Embryonic facial prominence (tissue), 1 donor: Measurements from ENCODE around the gene PIP5K1C.

Experiments
- DNase-seq: peaks from one replicate; pipeline ENCODE4 v3.0.0-alpha.2; 2016; ENCODE audit errors: extremely low spot score

PIP5K1C gene

DNA sequence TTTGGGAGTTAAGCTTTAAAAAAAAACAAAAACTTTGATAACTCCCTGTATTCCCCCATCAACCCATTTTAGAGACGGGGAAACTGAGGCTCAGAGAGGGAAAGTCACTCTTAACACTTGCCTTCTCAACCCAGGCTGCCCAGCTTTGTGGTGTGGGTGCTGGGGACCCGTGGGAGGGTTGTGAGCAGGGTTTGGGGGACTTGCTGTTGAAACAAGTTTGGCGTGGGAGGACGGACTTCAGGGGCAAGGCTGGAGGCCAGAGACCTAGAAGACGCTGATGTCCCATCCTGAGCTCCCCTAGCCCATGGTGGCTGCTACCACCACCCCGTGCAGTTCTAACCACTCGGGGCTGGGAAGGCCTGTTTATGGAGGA is 72.9 kb downstream of the PIP5K1C start:
- no peak for DNase-seq

DNA sequence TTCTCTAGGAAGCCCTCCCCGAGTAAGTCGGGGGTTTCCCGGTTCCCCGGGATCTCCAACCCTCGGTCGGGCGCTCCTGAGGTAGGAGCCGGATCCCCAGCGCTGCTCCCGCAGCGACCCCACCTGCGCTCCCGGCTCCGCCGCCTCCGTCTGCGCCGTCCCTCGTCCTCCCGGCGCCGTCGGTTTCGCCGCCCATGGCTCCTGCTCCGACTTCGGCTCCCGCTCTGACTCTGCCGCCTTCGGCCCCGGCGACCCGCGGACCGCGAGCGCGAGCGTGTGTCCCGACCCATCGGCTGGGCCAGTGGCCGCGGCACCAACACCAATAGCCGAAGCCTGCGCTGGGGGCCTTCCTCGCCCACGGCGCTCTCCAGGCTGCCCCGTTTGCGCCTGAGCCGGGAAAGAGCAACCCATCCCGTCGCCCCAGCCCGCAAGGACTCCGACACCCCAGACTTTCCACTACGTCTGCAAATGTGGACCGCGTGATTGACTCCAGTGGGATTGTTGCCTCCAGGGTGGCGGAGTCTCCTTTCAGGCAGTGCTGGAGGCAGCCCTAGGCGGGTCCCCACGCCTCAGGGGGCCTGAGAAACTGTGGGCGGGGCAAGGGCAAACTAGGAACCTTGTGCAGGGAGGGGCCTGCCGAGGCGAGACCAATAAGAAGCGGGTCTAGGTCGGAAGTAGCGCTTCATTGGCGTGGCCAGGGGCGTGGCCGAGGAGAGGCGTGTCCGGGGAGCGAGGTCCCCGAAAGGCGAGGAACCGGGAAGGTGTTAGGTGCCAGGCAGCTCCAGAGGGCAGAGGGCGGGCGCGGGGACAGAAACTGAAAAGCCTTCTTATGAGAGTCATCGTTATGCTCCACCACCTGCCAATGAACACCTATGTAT is 73.6 kb downstream of the PIP5K1C start, which contains the start of gene CACTIN:
CACTIN (minus strand) TSS at position 318 of the 878 bp plus-strand sequence; CDS start at position 290, 28 bp downstream.
- peak; percentile 97 for DNase-seq

DNA sequence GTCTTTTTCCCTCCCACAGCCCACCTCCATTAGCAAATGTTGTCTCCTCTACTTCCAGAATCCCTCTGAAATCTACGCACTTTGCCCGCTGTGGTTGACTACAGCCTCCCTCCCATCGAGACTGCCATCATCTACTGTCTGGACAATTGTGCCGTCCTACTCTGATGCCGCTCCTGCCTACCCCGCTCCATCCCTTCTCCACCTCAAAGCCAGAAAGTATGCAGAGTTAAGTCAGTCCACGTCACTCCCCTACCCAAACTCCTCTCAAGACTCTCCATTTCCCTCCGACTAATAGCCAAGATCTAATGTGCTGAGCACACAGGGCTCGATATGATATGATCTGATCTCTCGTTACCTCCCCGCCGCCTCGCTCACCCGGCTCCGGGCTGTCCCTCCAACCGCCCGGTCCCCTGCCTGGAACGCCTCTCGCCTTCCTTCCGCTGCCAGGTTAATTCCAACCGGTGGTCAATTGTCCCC is 74.2 kb downstream of the PIP5K1C start:
- DNase-seq = no peak

DNA sequence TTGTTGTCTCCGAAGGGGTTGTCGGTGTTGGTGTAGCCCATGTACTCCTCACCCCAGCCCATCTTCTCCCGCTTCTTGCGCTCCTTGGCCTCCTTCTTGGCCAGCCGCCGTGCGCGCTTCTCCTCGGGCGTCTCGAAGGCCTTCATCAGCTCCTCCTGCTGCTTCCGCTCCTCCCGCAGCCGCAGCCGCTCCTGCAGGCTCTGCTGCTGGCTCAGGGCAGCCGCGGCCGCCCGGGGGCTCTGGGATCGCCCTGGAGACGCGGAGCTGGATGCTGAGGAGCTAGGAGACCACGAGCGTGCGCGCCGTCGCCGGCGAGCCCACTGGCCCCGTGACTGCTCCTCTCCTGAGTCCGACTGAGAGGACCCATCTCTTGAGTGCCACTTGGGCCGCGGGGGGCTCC is 76.6 kb downstream of the PIP5K1C start:
- no peak for DNase-seq

DNA sequence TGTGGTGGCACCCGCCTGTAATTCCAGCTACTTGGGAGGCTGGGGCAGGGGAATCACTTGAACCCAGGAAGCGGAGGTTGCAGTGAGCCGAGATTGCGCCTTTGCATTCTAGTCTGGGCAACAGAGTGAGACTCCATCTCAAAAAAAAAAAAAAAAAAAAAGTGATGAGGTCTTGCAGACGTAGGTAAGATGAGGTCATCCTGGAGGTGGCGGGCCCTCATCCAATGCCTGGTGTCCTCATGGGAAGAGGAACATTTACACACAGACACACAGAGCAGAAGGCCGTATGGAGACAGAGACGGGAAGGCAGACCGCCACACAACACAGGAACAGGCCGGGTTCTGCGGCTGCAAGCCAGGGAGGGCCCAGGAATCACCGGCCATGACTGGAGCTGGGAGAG is 78.0 kb downstream of the PIP5K1C start:
- no peak for DNase-seq

DNA sequence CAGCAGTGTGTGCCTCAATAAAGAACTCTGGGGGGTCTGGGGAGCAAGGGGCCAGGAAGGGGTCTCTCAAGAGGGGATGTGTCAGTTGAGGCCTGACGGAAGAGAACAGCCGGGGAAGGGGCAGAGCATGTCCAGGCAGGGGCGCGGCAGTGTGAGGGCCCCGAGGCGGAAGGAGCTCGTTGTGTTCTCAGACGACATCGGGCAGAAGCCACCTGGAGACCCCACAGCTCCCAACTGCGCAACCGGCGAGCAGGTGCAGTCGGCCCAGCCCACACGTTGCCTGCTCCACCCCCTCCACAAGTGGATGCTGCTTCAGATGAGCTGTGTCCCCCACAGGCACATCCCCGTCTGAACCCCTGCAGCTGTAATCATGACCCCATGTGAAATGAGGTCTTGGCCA is 78.6 kb downstream of the PIP5K1C start:
- no peak for DNase-seq

DNA sequence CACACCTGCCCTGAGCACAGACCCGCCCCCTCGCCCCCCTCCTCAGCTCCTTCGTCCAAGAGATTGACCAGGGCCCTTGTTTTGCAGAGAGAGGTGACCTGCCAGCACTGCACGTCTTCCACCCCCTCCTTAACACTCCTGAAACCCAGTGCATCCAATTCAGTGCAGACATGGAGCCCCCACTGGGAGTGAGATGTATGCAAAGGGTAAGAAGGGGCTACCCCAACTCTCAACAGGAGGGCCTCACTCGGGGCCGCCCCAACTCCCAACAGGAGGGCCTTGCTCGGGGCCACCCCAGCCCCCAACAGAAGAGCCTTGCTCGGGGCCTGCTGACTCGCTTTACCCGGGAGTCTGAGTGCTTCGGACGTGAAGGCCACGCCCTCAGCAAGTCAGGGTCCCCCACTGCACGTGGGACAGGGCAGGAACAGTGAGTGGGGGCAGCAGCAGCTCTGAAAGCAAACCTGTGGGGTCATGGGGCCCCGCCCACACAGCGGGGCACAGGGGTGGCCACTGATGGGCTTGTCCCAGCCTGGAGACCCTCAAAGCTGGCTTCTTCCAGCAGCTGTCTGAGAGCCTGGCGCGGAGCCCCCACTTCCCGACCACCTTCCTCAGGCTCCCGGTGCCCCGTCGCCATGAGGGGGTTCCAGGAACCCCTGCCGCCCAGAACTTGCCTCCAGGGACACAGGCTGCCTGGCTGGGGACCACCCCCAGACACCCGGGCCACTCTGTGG is 79.3 kb downstream of the PIP5K1C start:
- DNase-seq = no peak

DNA sequence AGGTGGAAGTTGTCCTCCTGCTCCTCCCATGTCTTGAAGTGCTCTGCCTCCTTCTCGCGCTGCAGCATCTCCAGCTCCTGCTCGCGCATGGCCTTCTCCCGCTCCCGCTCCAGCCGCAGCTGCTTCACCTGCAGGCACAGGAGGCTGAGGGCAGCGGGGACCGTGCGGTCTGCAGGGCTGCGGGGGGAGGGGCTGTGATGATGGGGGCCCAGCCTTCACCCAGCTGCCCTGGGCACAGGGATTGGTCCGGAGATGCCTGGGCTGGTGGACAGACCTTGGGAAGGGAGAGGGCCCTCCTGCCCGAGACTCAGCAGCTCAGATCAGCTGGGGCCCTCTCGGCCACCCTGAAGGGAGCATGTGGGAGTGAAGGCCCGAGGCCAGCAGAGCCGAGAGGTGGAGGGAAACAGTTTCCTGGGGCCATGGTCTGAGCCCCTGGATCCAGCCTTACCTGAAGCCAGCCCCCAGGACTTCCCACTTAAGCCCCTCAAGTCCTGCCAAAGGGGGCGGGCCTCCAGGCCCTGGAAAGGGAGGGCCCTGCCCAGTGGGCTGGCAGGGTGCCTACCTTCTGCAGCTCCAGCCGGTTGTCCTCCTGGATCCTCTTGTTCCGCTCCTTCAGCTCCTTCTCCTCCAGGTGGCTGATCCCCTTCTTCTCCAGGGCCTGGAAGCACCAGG is 80.0 kb downstream of the PIP5K1C start:
- no peak for DNase-seq

DNA sequence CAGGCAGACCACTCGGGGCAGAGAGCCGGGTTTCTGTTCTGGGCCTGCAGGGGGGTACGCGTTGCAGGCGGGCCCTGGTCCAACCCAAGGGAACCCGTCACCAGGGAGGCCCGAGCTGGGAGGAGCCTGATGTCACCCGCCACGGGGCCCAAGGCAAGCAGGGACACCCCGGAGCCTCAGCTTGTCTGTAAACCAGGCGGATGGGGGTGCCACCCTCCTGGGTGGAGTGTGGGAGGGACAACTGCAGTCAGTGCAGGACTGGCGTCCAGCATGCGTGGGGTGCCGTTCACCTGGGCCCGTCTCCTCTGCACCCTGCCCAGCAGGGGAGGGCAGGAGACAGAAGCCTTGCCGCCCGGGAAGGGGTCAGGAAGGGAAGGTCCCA is 80.6 kb downstream of the PIP5K1C start:
- DNase-seq = no peak

DNA sequence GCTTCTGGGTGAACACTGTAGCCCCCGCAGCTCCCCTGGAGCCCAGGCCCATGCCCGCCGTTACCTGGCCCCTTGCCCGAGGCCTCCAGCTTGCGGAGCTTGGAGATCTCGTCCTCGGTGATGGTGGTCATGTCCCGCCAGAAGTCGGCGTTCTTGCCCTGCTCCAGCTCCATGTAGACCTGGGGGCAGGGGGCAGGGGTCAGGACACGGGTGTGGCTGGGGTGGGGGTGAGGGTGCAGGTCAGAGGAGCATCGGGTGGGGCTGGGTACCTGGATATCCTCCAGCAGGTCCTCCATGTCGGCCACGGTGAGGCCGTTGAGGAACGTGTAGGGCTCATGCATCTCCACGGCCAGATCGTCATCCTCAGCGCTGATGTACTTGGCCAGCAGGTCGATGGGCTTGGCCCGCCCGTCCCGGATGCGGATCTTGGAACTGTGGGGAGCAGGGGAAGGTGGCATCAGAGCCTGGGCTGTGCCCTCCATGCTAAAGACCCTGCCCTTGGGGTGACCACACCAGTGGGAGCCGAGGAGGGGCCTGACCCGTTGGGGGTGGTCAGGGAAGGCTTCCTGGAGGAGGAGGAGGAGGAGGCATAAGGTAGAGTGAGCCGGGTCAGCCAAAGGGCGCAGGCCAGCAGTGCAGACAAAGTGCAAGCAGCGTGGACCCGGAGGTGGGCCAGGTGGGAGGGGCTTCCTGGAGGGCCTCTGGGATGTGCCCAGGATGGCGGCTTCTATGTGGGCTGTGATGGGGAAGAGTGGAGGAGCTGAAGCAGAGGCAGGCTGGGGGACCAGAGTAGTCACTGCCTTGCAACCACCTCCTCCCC is 81.2 kb downstream of the PIP5K1C start:
- DNase-seq = no peak

DNA sequence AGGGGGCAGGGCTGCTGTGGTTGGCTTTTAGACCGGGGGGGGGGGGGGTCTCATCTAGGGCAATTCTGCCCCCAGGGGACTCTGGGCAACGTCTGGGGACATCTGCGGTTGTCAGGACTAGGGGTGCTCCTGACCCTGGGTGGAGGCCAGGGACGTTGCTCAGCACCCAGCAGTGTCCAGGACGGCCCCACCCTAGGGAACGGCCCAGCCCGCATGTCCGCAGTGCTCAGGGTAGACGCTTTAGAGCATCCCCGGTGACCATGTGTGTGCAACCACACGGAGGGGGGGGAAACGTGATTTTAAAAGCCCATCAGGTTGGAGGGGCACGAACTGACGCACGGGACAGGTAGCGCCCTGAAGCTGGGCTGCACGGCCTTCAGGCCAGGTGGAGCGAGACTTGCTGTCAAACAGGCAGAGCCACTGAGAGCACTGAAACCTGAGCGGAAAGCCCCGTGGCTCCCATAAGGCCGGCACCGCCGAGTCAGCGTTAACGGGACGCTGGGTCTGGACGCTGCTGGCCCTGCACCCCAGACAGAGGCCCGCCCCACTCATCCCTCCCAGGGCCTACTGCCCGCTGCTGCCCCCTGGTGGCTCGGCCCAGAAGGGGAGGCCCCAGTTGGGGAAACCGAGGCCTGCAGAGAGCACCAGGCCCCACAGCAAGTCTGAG is 82.0 kb downstream of the PIP5K1C start:
- no peak for DNase-seq

DNA sequence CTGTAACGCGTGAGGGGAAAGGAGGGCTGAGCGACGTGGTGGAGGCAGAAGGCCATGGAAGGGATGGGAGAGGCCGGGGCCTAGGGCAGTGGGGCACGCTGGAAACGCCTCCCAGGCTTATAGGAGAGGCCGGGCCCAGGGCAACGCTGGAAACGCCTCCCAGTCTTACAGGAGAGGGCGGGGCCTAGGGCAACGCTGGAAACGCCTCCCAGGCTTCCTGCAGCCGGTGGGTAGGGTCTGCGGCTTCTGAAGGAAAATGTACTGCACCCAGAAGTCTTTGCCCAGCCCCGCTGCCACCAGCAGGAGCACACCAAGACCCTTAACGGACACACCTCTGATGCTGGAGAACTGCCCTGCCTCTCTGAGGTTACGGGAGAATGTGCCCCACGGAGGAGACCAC is 82.8 kb downstream of the PIP5K1C start:
- no peak for DNase-seq

DNA sequence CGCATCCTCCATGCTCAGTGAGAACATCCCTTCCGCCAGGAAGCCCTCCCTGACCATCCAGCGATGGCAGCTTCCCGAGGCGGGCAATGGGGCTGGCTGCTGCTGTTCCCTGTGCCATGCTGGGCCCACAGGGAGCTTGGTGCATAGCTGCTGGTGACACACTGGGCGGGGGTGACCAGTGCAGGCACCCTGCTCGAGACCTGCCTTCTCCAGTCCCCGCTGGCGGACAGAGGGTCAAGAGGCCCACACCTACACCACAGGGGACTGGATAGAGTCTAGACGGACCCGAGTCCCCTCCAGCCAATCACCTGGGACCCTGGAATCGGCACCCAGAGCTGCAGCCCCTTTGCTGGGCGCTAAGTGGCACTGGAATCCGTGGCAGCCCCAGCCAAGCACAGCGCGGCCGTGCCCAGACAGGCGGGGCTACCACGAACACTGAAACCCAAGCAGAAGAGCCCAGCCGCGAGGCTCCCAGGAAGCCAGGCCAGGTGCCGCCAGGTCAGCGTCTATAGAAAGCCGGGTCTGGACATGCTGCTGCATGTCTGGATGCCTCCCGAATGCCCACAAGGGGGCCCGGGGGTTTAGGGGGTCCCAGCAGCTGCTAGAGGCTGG is 84.6 kb downstream of the PIP5K1C start:
- DNase-seq = no peak

DNA sequence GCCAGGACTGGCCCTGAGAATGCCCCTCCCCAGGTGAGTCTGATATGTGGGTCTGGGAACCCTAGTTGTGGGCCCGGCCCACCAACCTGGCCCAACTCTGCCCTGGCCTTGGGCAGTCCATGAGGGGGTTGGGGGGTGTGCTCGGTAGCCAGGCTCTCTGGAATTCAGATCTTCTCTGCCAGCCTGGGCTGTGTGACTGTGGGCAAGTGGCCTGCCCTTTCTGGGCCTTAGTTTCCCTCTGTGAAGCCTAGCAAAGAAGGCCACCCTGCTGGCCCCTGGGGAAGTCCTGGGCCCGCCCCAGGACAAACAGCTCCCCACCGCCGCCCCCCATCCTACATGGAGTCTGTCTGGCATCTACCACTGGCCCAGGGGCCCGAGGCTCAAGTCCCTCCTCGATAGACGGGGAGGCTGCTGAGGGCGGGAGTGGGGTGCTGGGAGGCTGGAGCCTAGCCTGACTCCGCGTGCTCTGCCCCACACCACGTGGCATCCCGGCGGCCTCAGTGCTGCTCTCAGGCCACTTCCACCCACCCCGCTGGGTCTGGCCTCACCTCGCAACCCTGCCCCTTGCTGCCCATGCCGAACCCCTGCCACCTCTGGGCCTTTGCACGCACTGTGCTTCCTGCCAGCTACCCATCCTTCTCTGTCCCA is 85.3 kb downstream of the PIP5K1C start:
- DNase-seq = no peak

DNA sequence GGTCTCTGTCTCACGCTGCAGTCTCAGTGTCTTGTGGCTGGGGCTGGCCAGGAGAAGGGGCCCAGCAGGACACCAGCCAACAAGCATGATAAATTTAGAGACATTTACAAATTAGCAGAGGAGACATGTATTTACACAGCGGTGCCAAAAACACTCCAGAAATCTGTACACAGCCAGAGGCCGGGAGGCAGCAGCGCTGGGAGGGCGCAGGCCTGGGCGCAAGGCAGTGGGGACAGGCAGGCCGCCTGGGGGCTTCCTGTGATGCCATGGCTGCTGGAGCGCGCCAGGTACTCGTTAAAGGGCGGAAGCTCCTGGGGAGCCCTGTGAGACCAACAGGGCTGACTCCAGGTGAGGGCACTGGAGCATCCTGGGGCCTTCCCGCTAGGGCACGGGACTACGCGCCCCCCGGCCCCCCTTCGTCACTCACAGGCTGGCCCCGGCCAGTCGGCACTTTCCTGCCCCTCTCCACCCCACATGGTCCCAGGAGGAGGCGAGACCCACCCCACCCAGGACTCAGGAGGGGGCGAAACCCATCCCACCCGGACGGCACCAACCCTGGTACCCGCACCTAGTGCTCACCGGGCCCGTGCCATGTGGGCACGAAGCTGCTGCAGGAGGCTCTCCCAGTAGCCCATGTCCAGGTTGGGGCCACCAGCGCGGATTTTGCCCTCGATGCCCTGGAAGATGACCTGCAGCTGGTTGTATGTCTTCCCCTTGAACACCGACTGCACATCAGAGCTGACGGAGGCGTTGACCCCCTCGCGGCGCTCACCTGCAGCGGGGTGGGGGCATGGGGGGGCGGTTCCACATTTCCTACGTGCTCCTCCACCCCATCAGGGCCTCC is 86.2 kb downstream of the PIP5K1C start:
- DNase-seq = no peak

DNA sequence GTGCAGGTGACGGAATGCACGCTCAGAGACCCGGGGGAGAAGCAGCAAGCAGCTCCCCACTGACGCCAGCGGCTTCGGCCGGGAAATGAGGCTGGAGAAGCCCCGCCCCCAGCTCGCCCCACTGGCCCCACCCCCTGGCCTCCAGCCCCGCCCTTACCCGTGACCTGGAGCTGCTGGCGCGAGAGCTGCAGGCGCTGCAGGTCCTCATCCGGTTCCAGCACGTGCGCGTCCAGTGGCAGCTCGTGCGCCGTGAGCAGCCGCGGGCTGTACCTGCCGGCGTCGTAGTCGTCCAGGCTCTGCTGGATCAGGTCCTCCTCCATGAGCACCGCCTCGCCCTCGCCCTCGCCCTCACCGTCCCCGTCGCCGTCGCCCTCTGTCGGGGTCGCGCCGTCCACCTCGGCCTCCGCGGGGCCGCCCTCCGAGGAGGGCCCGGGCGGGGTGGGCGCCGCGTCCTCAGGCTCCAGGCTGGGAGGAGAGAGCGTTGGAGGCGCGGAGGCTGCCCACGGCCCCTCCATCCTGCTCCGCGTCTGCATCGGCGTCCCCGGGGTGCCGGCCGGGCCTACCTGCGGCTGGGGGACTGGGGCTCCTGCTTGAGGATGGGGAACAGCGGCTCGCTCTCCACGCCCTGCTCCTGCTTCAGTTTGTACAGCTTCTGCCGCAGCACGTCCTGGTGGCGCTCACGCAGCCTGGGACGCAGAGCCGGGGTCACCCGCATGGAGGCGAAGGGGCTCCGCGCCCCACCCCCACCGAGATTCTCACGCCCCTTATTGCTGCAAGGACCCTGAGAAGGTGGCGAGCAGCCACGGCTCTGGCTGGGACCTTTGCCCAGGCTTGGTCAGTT is 87.1 kb downstream of the PIP5K1C start:
- no peak for DNase-seq

DNA sequence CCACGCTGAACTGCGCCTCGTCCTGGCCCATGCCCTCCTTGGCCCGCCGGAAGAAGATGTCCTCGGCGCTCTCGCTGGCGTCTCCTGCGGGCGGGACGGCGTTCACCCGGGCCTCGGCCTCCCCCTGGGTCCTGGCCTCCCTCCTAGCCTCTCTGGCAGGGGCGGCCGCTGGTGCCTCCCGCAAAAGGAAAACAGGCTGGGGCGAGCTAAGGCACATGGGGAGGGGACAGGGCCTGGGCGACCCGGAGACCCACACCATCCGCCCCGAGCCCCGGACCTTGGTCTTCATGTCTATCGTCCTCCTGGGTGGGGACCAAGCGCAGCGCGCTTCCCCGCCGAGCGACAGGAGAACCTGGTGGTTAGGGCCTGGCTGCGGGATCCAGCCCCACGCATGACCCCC is 87.9 kb downstream of the PIP5K1C start:
- DNase-seq = no peak

DNA sequence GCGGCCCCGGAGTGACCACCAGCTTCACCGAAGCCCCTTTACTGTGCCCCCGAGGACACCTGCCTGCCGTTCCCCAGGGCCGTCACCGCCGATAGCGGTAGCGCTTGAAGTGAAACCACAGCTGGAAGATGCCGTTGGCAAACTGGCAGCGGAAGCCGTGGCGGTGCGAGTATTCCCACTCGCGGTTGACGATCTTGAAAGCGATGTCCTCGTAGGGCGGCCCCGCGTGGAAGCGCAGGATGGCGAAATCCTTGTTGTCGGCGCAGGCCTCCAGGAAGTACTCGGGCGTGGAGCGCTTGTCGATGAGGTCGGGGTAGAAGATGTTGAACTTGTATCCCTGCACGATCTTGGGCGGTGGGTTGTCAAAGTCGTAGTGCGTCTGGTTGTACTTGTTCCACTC is 88.4 kb downstream of the PIP5K1C start:
- DNase-seq = no peak
